GM19025 (cell line): Measurements from ENCODE around the gene OR4D10.
"Not testable (repeated sequence)": the region's sequence is repeated elsewhere in the genome, so short reads cannot be mapped to it uniquely, and the experiment has no call there.

Experiments
- ATAC-seq: cut with Tn5 transposase; IDR thresholded peaks from one replicate; pipeline ENCODE4 v1.9.1; 2021; ENCODE audit warnings: mild to moderate bottlenecking, low read depth, moderate library complexity; ENCODE audit not compliant: unreplicated experiment

OR4D10 gene

DNA sequence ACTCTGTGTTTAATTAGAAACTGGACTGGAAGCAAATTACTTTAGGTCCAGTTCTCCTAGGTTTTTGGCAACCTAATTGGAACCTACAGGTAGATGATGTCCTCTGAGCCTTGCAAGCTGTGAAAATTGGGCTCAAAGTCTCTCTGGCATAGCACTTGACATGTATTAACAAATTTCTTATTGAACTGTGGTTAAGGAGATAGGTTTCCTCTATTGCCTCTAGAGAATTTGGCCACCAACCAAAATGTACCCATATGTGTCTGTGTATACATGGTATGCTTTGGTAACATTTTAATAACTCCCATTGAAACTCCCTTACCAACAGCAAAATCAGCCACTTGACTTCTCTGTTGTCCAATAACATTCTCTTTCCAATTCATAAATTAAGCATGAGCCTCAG is at the start of gene OR4D10:
Gene OR4D10 (plus strand): TSS at position 301 of the 400 bp plus-strand sequence. CDS start 4,115 bp downstream, outside the sequence.
- ATAC-seq: no peak

DNA sequence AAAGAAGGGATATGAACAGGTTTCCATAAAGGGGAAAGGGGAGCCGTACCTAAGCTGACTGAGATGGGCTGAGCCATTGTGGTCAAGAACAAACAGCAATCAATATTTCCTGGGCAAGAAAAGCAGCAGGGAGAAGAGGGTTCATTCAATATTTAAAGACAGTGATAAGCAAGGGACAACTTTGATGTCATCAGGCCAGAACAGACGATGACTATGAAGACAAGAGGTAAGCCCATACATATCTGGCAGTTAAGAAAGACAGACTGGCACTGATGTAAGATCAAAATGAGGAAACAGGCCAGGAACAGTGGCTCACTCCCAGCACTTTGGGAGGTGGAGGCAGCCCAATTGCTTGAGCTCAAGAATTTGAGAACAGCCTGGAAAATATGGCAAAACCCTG is 49.3 kb upstream of the OR4D10 start:
- no peak for ATAC-seq

DNA sequence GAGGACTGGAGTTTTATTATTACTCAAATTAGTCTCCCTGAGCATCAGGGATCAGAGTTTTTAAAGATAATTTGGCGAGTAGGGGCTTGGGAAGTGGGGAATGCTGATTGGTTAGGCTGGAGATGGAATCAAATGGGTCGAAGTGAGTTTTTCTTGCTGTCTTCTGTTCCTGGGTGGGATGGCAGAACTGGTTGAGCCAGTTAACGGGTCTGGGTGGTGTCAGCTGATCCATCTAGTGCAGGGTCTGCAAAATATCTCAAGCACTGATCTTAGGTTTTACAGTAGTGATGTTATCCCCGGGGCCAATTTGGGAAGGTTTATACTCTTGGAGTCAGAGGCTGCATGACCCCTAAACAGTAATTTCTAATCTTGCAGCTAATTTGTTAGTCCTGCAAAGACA is 48.0 kb upstream of the OR4D10 start:
- no peak for ATAC-seq

DNA sequence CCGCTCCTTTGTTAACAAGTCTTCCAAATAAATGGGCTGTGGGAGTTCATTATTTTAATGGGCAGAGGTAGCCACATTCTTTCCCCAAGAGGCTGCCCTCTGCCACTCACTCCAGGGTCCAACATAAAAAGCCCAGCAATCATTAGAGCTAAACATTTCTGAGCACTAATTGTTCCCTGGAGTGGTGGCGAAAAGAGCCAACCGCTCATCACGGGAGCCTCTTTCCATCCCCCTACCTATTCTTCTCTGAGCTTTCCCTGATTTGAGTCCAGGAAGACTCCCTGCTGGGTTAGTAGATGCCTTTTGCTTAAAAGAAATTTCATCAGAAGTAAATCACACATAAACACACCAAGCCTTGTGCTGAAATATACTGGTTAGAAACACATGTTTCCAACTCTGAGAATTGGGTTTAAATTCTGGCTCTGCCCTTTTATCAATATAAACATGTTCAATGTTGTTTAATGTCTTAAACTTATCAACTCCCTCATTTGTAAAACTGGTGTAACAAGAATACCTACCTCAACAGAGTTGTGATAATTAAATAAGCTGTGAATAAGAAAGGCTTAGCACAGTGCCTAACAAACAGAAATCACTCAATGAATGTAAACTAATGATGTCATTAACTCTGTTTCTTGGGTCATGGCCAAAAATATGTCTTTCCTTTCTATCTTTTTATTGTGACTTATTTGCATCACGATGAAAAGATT is 46.6 kb upstream of the OR4D10 start, which contains the start of gene OR5A2:
Gene OR5A2 (minus strand): TSS at position 53 of the 707 bp plus-strand sequence. CDS start 3,460 bp downstream, outside the sequence.
- ATAC-seq: no peak

DNA sequence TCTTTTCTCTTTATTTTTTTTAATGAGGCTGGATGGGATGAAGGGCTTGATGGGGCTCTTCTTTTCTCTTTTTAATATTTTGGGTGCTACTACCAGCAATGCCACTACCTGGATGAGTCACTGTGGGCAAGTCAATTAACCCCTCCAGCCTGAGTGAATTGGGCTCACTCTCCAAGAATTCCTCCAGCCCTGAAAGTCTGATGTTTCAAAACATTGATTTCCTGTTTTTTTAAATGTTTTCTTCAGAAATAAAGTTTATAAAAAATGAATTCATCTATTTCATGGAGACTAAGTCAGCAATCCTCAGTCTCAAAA is 46.1 kb upstream of the OR4D10 start:
- no peak for ATAC-seq

DNA sequence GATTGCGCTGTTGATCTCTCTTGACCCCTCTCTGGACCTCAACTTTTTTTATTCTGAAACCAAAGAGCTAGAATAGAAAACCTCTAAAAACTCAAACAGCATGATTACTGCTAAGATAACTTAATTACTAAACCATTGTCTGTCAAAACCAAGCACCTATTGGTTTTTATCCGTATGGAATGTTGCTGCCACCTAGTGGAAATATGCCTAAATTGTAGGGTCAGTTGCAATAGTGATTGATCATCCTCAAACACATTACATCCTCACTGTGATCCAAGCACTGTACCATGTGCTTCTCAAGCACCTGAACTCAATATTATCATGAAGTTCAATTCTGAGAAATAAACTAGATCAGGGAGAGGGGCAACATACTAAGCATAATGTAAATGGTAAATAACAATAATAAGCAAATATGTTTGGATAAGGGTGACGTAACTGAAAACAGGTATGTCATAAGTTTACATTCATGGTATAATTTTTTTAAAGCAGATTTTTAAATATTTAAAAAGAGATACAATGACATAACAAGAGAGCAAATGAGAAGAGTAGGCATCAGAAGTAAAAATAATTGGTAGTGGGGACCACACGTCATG is 43.1 kb upstream of the OR4D10 start:
- ATAC-seq: no peak

DNA sequence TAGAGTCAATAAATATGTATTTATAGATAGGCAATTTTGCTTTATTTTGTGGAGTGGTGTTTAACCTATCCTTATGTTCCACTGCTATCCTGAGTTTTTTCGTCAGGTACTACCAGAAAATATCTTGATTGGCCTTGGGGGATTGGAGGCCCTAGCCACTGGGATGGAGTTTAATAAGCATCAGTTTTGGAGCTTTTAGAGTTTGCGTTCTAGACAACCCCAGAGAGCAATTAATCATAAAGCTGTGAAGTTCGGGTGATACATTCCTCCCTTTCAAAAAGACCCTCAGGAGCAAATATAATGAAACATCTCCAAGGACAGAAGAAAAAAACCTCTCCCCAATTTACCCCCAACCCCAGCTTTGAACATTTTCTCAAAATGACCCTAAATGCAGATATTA is 36.9 kb upstream of the OR4D10 start, which contains the start of gene OR5A1:
Gene OR5A1 (plus strand): TSS at position 301 of the 400 bp plus-strand sequence. CDS start 6,700 bp downstream, outside the sequence.
- no peak for ATAC-seq

DNA sequence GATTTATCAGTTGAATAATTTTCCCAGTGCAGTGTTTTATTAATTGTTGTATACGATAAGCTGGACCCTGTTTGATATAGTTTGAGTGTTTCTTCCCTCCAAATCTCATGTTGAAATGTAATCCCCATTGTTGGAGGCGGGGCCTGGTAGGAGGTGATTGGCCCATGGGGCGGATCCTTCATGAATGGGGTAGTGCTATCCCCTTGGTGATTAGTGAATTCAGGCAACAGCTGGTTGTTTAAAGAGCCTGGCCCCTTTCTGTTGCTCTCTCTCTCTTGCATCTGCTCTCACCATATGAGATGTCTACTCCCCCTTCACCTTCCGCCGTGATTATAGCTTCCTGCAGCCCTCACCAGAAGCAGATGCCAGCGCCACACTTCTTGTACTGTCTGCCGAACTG is 35.3 kb upstream of the OR4D10 start:
- no peak for ATAC-seq

DNA sequence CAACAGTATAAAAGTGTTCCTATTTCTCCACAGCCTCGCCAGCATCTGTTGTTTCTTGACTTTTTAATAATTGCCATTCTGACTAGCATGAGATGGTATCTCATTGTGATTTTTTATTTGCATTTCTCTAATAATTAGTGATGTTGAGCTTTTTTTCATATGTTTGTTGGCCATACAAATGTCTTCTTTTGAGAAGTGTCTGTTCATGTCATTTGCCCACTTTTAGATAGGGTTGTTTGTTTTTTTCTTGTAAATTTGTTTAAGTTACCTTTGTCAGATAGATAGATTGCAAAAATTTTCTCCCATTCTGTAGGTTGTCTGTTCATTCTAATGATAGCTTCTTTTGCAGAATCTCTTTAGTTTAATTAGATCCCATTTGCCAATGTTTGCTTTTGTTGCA is 27.5 kb upstream of the OR4D10 start:
- ATAC-seq: not testable (repeated sequence)

DNA sequence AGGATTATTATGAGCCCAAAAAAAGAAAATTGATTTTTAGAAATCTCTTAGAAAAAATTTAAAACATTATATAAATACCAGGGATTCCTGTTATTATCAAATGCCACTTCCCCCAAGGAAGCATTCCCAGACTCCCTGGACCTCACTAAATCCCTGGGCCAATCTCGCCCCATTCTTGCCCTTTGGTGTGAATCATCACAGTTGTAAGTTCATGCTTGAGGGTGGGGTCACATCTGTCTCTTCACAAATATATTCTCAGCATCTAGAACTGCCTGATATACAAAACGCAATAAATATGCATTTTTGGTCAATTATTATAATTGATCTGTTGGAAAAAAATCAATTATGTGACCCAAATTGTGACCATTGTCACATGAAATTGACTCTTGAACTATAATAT is 24.6 kb upstream of the OR4D10 start:
- no peak for ATAC-seq

DNA sequence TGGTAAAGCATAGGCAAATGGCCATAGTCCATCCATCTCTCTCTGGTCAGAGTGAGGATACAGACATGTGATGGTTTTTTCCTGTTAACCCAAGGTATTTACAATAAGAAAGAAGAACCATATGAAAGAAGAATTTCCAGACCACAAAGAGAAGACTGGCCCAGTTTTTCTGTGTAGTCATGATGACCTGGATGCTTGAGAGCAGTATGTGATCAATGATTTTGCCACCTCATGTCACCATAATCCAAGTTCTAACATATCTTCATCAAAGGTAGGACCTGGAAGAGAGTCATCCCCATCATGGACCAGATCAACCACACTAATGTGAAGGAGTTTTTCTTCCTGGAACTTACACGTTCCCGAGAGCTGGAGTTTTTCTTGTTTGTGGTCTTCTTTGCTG is 16.5 kb upstream of the OR4D10 start, which contains the start of gene OR4D6:
Gene OR4D6 (plus strand): TSS at position 301 of the 400 bp plus-strand sequence. CDS start 0 bp downstream, at position 301.
- ATAC-seq: no peak

DNA sequence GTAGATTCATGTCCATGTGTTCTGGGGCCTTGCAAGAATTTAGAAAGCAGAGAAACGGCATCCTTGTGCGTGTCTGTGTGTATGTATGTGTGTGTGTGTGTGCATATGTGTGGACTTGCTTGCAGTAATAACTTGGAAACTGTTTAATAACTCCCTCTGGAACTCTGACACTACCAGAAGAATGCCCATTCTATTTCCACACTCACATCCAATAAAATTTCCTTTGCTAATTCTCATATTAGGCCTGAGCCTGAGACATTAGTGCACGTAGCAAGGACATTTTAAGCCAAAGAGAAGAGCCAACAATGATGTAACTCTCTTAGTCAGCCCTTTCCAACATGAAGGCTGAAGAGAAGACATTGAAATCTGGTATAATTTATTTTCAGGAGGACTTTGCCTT is 13.2 kb upstream of the OR4D10 start:
- no peak for ATAC-seq

DNA sequence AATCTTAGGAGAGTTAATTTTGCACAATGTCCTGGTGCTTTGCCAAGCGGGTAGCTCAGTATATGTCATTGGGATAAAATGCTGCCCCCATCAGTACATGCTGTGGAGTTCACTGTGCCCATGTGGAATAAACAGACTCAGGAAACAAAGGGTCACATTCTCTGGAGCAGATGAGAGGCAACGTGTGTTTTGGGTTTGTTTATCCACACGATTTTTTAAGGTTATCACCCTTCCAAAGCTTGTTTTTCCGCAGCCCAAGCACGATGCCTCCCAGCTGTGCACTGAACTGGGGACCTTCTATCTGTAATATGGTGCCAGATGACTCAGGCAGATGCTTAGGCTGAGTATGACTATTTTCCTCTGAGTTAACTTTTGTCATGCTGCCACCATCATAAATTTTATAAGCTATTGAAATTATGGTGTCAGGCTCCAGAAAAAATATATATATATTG is 9.9 kb upstream of the OR4D10 start:
- ATAC-seq: no peak

DNA sequence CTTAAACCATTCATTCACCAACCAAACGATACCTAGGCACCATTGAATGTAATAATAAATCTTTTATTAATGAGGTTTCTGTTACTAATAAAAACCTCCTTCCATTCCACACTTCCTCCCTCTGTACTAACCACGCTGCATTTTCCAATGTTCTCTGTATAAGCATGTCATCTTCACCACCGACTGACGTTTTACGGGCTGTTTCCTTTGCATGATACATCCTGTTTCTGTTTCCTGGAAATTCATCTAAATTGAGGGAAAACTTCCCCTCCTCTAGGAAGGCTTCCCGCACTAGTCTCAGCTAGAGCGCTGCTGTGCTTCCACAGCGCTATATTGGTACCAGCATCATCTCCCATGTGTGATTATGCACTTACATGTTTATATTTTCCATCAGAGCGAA is 2.1 kb downstream of the OR4D10 start:
- ATAC-seq: no peak

DNA sequence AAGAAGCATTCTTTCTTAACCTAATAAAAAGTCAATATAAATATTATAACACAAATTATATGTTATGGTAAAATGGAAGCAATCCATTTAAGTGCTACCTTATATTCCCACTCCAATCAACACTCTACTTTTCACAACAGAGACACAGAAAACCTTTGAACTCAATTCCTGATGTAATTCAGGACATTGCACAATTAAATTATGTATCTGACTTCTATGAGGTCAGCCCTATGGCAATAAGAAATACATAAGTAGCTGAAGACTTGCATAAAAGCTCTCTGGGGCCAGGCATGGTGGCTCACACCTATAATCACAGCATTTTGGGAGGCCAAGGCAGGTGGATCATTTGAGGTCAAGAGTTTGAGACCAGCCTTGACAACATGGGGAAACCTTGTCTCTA is 6.8 kb downstream of the OR4D10 start:
- no peak for ATAC-seq

DNA sequence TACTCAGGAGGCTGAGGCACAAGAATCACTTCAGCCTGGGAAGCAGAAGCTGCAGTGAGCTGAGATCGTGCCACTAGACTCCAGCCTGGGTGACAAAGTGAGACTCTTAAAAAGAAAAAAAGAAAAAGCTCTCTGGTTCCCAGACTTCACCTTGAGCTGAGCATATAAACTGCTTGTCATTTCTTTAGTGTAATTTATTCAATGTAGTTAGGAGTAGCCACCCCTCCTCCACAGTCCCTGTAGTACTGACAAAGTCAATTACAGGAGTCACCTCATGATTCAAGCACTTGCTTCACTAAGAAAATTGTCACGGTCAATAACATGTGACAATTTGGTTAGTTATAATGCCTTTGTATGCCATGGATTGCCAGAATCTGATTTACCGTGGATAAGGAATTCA is 7.2 kb downstream of the OR4D10 start:
- ATAC-seq: no peak

DNA sequence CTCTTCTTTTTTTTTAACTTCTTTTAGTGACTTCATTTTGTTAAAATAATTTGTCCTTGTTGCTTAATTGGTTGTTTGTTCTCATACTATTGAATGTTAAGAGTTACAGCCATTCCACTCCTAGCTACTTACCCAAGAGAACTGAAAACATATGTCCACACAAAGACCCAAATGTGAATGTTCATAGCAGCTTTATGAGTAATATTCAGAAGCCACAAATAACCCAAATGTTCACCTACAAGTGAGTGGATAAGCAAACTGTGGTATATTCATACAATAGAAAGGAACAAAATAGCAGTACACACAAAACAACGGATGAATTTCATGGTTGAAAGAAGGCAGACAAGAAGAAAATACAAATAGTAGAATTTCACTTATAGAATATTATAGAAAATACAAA is 28.8 kb downstream of the OR4D10 start:
- no peak for ATAC-seq

DNA sequence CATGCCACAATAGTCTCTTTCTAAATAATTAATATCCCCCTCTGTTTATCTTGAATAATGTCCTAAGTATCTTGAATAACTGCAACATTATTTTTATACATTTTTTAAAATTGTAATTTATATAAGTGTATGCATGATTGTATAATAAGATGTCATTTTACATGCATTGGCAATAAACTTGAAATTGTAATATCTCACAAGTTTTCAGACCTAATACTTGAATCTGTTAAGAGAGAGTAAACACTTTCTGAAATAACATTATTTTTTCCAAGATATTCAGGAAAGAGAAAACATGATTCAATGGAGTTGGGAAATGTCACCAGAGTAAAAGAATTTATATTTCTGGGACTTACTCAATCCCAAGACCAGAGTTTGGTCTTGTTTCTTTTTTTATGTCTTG is 30.2 kb downstream of the OR4D10 start, which contains the start of gene OR4D11:
Gene OR4D11 (plus strand): TSS at position 301 of the 400 bp plus-strand sequence. CDS start 0 bp downstream, at position 301.
- ATAC-seq: no peak

DNA sequence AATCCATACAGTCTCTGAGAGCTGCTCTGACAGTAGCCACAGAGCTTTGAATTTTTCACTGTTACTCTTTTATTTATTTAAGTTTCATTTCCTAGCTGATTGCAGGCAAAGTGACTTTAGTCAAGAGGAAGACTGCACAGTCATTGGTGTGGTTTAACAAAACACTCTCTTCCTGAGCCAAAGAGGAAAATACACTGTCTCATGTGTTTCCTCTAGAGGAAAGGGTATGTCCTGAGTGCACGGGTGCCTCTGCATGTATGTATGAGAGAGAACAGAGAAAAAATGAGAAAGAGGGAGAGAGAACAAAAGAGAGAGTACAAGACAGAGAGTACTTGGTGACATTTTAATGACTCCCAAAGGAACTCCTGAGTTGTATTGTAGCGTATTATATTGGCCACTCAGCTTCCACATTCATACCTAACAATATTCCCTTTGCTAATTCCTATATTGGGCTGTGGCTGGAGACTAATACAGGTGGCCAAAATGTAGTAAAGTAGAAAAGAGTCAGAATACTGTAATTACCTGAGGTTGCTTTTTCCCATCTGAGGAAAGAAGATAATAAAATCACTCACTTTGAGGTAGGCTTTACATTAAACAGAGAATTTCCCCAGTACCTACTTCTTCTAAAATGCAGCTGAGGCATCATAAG is 38.0 kb downstream of the OR4D10 start, which contains the start of gene OR4D9:
Gene OR4D9 (plus strand): TSS at position 599 of the 649 bp plus-strand sequence. CDS start 3,374 bp downstream, outside the sequence.
- ATAC-seq: no peak

DNA sequence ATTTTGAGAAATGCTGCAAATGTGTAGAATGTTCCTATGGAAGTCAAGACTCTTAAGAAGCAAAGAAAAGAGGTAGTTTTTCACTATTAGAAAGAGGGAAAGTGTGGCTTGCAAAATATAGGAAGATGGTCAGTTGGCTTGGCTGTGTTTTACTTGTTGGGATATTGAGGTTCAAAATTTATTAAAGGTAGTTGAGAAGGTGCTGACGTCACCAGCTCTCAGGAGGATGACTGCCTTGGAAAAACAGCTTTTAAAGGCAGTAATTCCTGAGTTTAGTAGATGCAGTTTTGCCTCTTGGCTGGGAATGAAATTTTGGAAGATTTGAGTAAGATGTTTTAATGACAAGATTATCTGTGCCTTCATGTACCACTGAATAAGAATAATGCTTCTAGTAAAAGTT is 38.6 kb downstream of the OR4D10 start:
- no peak for ATAC-seq

DNA sequence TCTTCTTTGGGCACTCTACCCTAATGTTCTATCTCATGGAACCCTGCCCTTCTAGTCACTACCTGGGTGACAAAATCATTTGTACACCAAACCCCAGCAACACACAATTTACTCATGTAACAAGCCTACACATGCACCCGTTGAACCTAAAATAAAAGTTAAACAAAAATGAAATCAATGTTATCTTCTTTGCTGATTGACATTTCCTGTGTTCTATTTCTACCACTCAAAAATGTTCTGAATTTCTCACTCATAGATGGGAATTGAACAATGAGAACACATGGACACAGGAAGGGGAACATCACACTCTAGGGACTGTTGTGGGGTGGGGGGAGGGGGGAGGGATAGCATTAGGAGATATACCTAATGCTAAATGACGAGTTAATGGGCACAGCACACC is 47.0 kb downstream of the OR4D10 start:
- ATAC-seq: not testable (repeated sequence)
